HG03060 (cell line): ENCODE results near the gene AREG.

Experiments used
- ATAC-seq: cut with Tn5 transposase; IDR thresholded peaks from one replicate; pipeline ENCODE4 v1.9.1; 2021; ENCODE audit warnings: low read depth, moderate number of reproducible peaks; ENCODE audit not compliant: unreplicated experiment

The AREG gene

GRCh38 chr4:74431113-74431826, 13.7 kb upstream of the AREG start:
- peak; percentile 59 for ATAC-seq

DNA sequence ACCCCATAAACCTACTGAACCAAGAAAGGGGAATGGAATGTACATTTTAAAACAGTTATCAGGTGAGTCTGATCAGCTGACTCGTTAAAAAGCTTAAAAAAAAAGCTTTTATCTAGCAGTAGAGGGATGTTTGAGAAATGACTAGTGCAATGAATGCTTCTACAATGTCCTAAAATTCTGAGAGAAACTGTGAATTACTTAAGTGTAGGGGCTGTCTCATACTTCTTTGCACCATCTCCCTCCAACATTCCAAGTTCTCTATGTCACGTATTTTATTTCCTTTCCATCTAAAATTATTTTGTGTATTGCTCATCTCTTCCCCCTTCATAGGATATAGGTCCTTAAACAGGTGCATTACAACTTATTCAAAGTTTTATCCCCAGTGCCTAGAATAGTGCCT, 11.9 kb upstream of the AREG start:
- ATAC-seq, result no peak

DNA sequence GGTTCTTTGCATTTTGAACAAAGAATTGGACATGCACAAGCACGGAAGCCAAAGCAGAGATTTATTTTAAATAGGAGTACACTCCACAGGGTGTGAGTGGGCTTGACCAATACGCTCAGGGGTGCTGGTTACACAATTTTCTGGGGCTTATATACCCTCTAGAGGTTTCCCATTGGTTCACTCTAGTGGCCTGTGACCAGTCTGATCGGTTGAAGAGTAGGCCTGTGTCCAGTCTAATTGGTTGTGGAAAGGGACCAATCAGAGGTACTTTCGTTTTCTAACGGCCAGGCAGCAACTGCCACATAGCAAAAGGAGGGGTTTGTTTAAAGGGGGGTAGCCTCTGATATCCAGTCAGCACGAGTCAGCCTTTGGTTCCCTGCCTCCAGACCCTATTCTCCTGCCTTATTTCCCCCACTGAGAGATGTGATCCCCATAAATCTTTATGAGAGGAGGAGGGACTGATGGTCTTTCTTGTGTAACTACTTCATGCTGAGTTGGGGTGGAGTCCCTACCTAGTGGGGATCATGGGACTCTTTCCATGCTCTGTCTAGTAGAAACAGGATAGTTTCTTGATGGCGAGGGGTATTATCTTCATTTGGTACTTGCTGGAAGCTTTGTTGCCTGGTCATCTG, 11.3 kb upstream of the AREG start:
- no peak for ATAC-seq

GRCh38 chr4:74435296-74435695, 9.6 kb upstream of the AREG start:
- ATAC-seq, result no peak

DNA sequence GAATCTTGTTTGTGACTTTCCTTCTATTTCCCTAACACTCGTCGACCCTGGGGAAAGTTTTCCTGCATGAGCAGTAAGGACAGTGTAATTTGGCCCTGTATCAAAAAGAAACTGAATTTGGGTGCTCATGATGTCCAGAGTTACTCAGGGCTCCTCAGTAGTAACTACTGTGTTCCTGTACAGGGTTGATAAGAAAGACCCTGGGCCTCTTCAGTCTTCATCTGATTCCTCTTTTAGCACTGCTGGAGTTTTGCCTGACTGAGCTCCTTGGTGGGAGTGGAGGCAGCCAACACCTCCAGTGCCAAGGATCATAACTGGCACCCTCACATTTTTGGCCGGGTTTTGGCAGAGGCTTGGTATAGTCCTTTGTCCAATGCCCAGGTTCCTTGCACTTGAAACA, 7.1 kb upstream of the AREG start:
- ATAC-seq, result no peak

GRCh38 chr4:74438661-74439060, 6.3 kb upstream of the AREG start:
- no peak for ATAC-seq

DNA sequence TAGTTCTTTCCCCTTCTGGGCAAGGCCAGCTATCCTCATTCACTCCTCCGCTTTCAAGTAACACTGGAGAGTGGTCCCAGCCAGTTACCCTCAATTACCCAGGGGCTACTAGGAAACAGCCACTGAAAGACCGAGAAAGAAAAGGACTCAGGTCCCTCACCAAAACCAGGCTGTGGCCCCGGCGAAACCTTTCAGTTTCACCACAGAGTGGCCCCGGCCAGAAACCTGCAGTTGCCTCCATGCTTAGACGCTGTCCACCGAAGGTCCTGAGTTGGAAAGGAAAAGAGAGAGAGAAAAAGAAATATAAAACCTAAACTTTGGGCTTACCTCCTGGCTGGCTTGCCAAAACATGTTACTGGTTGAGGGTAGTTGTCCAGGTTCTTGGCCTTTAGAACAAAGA, 5.0 kb upstream of the AREG start:
- ATAC-seq, result no peak

DNA sequence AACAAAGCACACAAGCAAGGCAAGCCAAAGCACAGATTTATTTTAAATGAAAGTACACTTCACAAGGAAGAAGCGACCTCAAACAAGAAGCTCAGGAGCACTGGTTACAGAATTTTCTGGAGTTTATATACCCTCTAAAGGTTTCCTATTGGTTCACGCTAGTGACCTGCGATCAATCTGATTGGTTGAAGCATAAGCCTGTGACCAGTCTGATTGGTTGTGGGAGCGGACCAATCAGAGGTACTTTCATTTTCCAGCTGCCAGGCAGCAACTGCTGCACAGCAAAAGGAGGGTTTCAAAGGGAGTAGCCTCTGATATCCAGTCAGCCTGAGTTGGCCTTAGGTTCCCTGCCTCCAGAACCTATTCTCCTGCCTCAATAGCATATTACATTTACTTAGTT, 4.6 kb upstream of the AREG start:
- ATAC-seq, result no peak

GRCh38 chr4:74441744-74442143, 3.2 kb upstream of the AREG start:
- no peak for ATAC-seq

DNA sequence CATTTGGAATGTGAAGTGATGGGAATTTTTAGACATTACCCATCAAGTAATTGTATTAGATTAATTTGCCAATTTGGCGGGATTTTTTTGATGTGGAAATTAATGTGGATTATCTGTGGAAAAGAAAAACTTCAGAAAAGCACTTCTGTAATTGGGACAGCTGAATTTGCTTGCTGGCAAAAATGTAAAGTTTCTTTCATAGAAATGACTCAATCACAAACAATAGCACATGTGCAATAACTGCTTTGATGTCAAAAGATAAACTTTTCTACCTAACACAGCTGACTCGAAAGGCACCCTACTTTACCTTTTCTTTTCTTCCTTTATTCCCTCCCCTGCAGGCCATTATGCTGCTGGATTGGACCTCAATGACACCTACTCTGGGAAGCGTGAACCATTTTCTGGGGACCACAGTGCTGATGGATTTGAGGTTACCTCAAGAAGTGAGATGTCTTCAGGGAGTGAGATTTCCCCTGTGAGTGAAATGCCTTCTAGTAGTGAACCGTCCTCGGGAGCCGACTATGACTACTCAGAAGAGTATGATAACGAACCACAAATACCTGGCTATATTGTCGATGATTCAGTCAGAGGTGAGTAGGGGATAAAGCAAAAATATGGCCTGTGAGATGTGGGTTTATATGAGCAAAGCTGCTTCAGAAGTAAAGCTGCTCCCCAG, 1.4 kb downstream of the AREG start:
- ATAC-seq, result no peak

DNA sequence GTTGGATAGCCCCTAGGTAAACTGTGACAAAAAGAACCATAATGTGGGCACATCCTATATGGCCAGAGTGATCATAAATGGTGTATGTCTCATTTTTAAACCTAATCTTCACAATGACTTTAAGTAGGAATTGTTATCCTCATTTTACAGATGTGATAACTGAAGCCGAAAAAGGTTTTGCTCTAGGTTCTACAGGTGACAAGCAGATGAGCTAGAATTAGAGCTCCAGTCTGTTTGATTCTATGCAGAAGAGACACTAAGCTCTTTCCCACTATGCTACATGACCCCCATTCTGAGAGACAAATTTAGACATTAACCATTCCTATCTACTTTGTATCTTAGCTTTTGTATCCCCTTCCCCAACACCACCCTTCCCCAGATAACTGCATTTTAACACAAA, 2.0 kb downstream of the AREG start:
- no peak for ATAC-seq

GRCh38 chr4:74447636-74448233, 2.8 kb downstream of the AREG start:
- ATAC-seq, result no peak

GRCh38 chr4:74449571-74450297, 4.8 kb downstream of the AREG start:
- no peak for ATAC-seq

GRCh38 chr4:74450298-74450683, 5.4 kb downstream of the AREG start:
- ATAC-seq, result no peak

- ATAC-seq, result no peak
Measured at GRCh38 chr4:74451214-74451661, 6.3 kb downstream of the AREG start.

GRCh38 chr4:74453037-74453635, 8.2 kb downstream of the AREG start:
- no peak for ATAC-seq

- no peak for ATAC-seq
Measured at GRCh38 chr4:74453829-74454742, 9.2 kb downstream of the AREG start.

DNA sequence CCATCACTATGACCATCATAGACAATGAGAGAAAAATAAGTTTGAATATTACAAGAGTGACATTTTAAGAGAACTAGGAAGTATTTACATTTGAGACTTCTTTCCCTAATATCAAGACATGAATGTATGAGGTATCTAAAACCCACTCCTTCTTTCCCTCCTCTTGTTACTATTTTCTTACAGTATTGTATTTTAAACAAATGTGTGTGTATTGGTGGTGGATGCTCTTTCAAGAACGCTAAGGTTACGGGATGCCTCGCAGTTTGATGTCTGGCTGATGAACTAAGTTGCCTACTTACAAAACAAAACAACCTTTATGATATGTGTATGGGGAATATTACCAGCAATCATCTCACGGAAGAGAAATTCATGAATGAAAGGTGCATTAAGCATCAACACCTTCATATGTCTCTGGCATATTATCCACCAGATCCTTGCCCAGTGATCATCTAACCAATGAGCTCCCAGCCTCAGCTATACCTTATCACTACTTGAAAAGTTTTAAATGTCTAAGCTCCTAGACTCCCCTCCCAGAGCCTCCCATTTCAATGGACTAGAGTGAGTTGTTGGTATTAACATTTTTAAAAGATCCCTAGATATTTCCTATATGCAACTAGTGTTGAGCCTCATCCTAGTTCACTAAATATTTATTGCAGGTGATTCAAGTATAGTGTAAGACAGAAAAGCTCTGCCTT, 10.6 kb downstream of the AREG start:
- ATAC-seq, result no peak
